ENCODE data around the gene NDOR1. TPM values are rescaled to one million over a fixed set of nuclear protein-coding genes. Genes with fewer than 3 reads are reported as not detected.

The NDOR1 gene
- total RNA-seq, result 10 to 100 TPM in 3 of 4 donors, 1 to 10 TPM in 1; 8.1 to 18.6 (median 11.6) TPM

- WGBS, 2 donors, result 0 to 1% methylated on average over 37 to 78 of the region's 98 CpGs
- peak within 1 kb of the TSS; percentile 91 for H3K4me3 ChIP-seq (ENCODE audit: low read depth, poor library complexity, severe bottlenecking)
- DNase-seq (ENCODE audit: low spot score in 2 of 2), result peak; percentile 86 to 98
- intact Hi-C loops (cut with DNase I; ENCODE audit: low total_unique reads), result no loop called here
- no peak for TF ChIP-seq POLR2A (IDR thresholded peaks at IDR 0.05)
- TF ChIP-seq CTCF (IDR thresholded peaks at IDR 0.05), result no peak
These were observed at the start of gene NDOR1, which contains the start of gene TMEM203 for GRCh38 chr9:137205126-137206069. NDOR1 (plus strand) TSS chr9:137205700; CDS start chr9:137205778, 78 bp downstream. TMEM203 (minus strand) TSS chr9:137205648; CDS start chr9:137205414, 234 bp downstream.

DNA sequence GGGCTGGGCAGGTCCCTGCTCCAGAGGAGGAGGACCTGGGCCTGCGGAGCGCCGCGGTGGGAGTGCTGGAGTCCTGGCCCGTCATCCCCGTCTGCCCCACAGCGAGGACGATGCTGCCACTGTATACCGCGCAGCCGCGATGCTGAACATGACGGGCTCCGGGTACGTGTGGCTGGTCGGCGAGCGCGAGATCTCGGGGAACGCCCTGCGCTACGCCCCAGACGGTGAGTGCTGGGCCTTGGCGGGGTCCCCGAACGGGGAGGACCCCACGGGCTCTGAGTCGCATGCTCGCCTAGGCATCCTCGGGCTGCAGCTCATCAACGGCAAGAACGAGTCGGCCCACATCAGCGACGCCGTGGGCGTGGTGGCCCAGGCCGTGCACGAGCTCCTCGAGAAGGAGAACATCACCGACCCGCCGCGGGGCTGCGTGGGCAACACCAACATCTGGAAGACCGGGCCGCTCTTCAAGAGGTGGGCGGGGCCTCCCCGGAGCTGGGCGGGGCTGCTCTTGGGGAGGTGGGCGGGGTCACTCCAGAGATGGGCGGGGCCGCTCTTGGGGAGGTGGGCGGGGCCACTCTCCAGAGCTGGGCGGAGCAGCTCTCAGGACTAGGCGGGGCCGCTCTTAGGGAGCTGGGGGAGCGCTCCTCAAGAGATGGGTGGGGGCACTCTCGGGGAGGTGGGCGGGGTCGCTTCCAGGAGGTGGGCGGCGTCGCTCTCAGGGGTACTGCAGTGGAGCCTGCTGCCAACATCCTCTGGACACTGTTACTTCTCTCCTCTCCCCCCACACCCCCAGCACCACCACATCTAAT, 48.7 kb upstream of the NDOR1 start:
- 2 to 13% methylated on average over 22 to 47 of the region's 65 CpGs for WGBS, 2 donors
- no peak for DNase-seq (ENCODE audit: low spot score in 2 of 2)
- no peak overlapping the region for H3K4me3 ChIP-seq (ENCODE audit: low read depth, poor library complexity, severe bottlenecking)
- intact Hi-C loops (cut with DNase I; ENCODE audit: low total_unique reads), result no loop called here
- no peak for TF ChIP-seq POLR2A (IDR thresholded peaks at IDR 0.05)
- TF ChIP-seq CTCF (IDR thresholded peaks at IDR 0.05), result no peak

GRCh38 chr9:137157618-137158415, 47.7 kb upstream of the NDOR1 start:
- WGBS, 2 donors, result 44 to 48% methylated on average over 15 to 19 of the region's 19 CpGs
- intact Hi-C loops (cut with DNase I; ENCODE audit: low total_unique reads), result no loop called here
- TF ChIP-seq POLR2A (IDR thresholded peaks at IDR 0.05) (no peak), CTCF (IDR thresholded peaks at IDR 0.05) (no peak)
- no peak overlapping the region for H3K4me3 ChIP-seq (ENCODE audit: low read depth, poor library complexity, severe bottlenecking)
- no peak for DNase-seq (ENCODE audit: low spot score in 2 of 2)

GRCh38 chr9:137158625-137159024, 46.9 kb upstream of the NDOR1 start:
- DNase-seq (ENCODE audit: low spot score in 2 of 2), result no peak
- H3K4me3 ChIP-seq (ENCODE audit: low read depth, poor library complexity, severe bottlenecking), result no peak overlapping the region
- intact Hi-C loops (cut with DNase I; ENCODE audit: low total_unique reads), result no loop called here
- TF ChIP-seq POLR2A (IDR thresholded peaks at IDR 0.05), result no peak
- no peak for TF ChIP-seq CTCF (IDR thresholded peaks at IDR 0.05)
- 14 to 33% methylated on average over 3 to 4 of the region's 4 CpGs for WGBS, 2 donors
